ENCODE results near the gene LAMA5.

The LAMA5 gene

DNA sequence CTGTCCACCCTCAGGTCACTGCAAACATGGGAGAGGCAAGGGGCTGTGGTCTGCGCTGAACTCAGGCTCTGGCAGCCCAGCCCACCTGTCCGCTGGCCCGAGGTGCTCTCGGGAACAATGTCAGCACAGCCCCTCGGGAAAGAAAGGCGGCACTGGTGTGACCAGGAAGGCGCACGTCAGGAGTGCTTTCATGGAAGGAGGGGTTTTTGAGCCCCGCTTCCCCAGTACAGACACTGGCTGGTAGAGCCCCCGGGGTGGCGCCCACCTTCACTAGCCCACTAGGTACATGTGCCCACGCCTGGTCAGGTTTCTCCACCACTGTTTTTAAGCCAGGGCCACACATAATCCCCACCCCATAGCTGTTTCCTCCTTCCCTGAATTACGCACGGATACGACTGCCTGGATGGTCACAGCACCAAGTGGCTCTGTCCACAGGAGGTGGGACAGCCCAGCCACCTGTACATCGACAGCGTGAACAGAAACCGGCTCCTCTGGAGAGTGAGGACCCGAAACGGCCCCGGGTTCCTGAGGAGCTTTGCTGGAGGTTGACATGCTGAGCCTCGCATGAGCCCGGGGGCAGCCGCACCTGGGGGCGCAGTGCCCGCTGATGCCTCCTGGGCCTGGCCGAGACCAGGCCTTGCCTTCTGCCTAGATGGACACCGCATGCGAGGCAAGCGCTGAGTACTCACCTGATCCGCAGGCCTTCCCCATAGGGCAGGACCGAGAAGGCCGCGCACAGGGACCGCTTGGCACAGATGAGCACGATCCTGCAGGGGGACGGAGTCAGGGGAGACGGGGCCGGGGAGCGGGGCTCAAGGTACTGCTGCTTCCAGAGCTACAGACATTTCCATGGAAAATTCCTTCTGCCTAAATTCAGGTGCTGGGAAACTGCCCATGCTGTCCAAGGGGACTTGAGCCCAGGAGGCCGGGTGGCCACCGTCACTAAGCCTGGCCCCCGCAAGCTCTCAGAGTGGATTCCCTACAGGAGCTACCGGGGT lies 27.4 kb upstream of the LAMA5 start:
- TF ChIP-seq EZH2phosphoT487 (IDR thresholded peaks at IDR 0.05; ENCODE audit: low read depth): no peak
- TF ChIP-seq, protein P1, sequence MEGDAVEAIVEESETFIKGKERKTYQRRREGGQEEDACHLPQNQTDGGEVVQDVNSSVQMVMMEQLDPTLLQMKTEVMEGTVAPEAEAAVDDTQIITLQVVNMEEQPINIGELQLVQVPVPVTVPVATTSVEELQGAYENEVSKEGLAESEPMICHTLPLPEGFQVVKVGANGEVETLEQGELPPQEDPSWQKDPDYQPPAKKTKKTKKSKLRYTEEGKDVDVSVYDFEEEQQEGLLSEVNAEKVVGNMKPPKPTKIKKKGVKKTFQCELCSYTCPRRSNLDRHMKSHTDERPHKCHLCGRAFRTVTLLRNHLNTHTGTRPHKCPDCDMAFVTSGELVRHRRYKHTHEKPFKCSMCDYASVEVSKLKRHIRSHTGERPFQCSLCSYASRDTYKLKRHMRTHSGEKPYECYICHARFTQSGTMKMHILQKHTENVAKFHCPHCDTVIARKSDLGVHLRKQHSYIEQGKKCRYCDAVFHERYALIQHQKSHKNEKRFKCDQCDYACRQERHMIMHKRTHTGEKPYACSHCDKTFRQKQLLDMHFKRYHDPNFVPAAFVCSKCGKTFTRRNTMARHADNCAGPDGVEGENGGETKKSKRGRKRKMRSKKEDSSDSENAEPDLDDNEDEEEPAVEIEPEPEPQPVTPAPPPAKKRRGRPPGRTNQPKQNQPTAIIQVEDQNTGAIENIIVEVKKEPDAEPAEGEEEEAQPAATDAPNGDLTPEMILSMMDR (IDR thresholded peaks at IDR 0.05; ENCODE audit: low read depth, low read length): no peak
- Histone ChIP-seq H3K4me1 (ENCODE audit: low read length) (no peaks in the 10 kb centered on the region), H3K9ac (ENCODE audit: low read length) (no peak overlapping the region)

GRCh38 chr20:62393830-62394229 lies 26.7 kb upstream of the LAMA5 start:
- H3K27ac ChIP-seq (ENCODE audit: low read length): no peak overlapping the region
- no peak overlapping the region for H2AFZ ChIP-seq (ENCODE audit: low read depth, low read length)
- TF ChIP-seq EZH2phosphoT487 (IDR thresholded peaks at IDR 0.05; ENCODE audit: low read depth): no peak
- TF ChIP-seq, protein P1 (IDR thresholded peaks at IDR 0.05; ENCODE audit: low read depth, low read length): no peak
- no peak overlapping the region for H3K4me2 ChIP-seq (ENCODE audit: low read length)
- no peak overlapping the region for H3K4me3 ChIP-seq (ENCODE audit: low read length)
- H3K36me3 ChIP-seq (replicated peaks; ENCODE audit: low read depth, low read length): peaks cover 14% of the 10 kb centered on the region
- no peaks in the 10 kb centered on the region for H3K27me3 ChIP-seq (ENCODE audit: low read depth, low read length)
- no peak overlapping the region for H3K9ac ChIP-seq (ENCODE audit: low read length)
- peaks cover 9% of the 10 kb centered on the region for H3K79me2 ChIP-seq (ENCODE audit: low read length)
- H3K4me1 ChIP-seq (ENCODE audit: low read length): peaks cover 1% of the 10 kb centered on the region; the same call in 1 of the 2 replicates
- H4K20me1 ChIP-seq (ENCODE audit: insufficient read depth, low read length): 0 out of 2 replicates have a peak, but pooled peaks cover 2% of the 10 kb centered on the region
- no peaks in the 10 kb centered on the region for H3K9me3 ChIP-seq (ENCODE audit: insufficient read depth, low read length)

More for the DNA sequence above, 27.4 kb upstream of the LAMA5 start:
- Histone ChIP-seq H3K36me3 (replicated peaks; ENCODE audit: low read depth, low read length) (peaks cover 7% of the 10 kb centered on the region), H4K20me1 (ENCODE audit: insufficient read depth, low read length) (no peaks in the 10 kb centered on the region), H3K9me3 (ENCODE audit: insufficient read depth, low read length) (no peaks in the 10 kb centered on the region), H3K27ac (ENCODE audit: low read length) (no peak overlapping the region), H3K4me3 (ENCODE audit: low read length) (no peak overlapping the region), H3K4me2 (ENCODE audit: low read length) (no peak overlapping the region), H2AFZ (ENCODE audit: low read depth, low read length) (no peak overlapping the region), H3K79me2 (ENCODE audit: low read length) (peaks cover 1% of the 10 kb centered on the region; the same call in 1 of the 2 replicates), H3K27me3 (ENCODE audit: low read depth, low read length) (no peaks in the 10 kb centered on the region)

- Histone ChIP-seq H3K9ac (ENCODE audit: low read length) (no peak overlapping the region), H3K4me1 (ENCODE audit: low read length) (peaks cover 7% of the 10 kb centered on the region), H2AFZ (ENCODE audit: low read depth, low read length) (no peak overlapping the region), H3K27ac (ENCODE audit: low read length) (no peak overlapping the region), H3K4me3 (ENCODE audit: low read length) (no peak overlapping the region), H3K79me2 (ENCODE audit: low read length) (peaks cover 14% of the 10 kb centered on the region), H4K20me1 (ENCODE audit: insufficient read depth, low read length) (peaks cover 7% of the 10 kb centered on the region; the same call in 1 of the 2 replicates), H3K9me3 (ENCODE audit: insufficient read depth, low read length) (no peaks in the 10 kb centered on the region), H3K4me2 (ENCODE audit: low read length) (no peak overlapping the region), H3K27me3 (ENCODE audit: low read depth, low read length) (no peaks in the 10 kb centered on the region), H3K36me3 (replicated peaks; ENCODE audit: low read depth, low read length) (peaks cover 20% of the 10 kb centered on the region)
- TF ChIP-seq, protein P1 (IDR thresholded peaks at IDR 0.05; ENCODE audit: low read depth, low read length): no peak
- TF ChIP-seq EZH2phosphoT487 (IDR thresholded peaks at IDR 0.05; ENCODE audit: low read depth): no peak
Measured at GRCh38 chr20:62393335-62393665, 26.2 kb upstream of the LAMA5 start.

- Histone ChIP-seq H3K4me1 (ENCODE audit: low read length) (peaks cover 12% of the 10 kb centered on the region), H3K9me3 (ENCODE audit: insufficient read depth, low read length) (no peaks in the 10 kb centered on the region), H3K36me3 (replicated peaks; ENCODE audit: low read depth, low read length) (peaks cover 25% of the 10 kb centered on the region), H2AFZ (ENCODE audit: low read depth, low read length) (no peak overlapping the region), H3K27me3 (ENCODE audit: low read depth, low read length) (no peaks in the 10 kb centered on the region), H3K9ac (ENCODE audit: low read length) (no peak overlapping the region), H3K27ac (ENCODE audit: low read length) (no peak overlapping the region), H3K4me3 (ENCODE audit: low read length) (no peak overlapping the region), H3K79me2 (ENCODE audit: low read length) (peaks cover 19% of the 10 kb centered on the region), H4K20me1 (ENCODE audit: insufficient read depth, low read length) (peaks cover 12% of the 10 kb centered on the region; the same call in 1 of the 2 replicates), H3K4me2 (ENCODE audit: low read length) (no peak overlapping the region)
- TF ChIP-seq, protein P1 (IDR thresholded peaks at IDR 0.05; ENCODE audit: low read depth, low read length): no peak
- TF ChIP-seq EZH2phosphoT487 (IDR thresholded peaks at IDR 0.05; ENCODE audit: low read depth): no peak
Measured at GRCh38 chr20:62392621-62393334, 25.7 kb upstream of the LAMA5 start.

Measured in OCI-LY3 (cell line).